22Rv1 (cell line): ENCODE measurements around the gene CDC42BPB.

Experiments
- ZFX ChIP-seq: fragments of 450-650 bp; IDR thresholded peaks from 2 replicates; pipeline ENCODE4 v1.6.1; 2017; ENCODE audit warnings: antibody characterized with exemption, borderline replicate concordance
- TF ChIP-seq, protein P1 (sequence below): fragments of 450-650 bp; IDR thresholded peaks from 2 replicates; pipeline ENCODE4 v1.5.1; 2017; ENCODE audit warnings: mild to moderate bottlenecking

DNA sequence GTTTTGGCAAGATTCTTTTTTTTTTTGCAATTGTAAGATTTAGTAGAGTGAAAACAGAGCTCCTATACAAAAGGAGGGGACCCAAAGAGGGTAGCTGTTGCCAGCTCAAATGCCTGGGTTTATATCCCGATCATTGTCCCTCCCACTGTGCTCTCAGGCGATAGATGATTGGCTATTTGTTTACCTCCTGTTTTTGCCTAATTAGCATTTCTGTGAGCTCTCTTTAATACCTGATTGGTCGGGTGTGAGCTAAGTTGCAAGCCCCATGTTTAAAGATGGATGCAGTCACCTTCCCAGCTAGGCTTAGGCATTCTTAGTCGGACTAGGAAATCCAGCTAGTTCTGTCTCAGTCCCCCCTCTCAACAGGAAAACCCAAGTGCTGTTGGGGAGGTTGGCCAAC, 39.0 kb upstream of the CDC42BPB start:
- TF ChIP-seq, protein P1, sequence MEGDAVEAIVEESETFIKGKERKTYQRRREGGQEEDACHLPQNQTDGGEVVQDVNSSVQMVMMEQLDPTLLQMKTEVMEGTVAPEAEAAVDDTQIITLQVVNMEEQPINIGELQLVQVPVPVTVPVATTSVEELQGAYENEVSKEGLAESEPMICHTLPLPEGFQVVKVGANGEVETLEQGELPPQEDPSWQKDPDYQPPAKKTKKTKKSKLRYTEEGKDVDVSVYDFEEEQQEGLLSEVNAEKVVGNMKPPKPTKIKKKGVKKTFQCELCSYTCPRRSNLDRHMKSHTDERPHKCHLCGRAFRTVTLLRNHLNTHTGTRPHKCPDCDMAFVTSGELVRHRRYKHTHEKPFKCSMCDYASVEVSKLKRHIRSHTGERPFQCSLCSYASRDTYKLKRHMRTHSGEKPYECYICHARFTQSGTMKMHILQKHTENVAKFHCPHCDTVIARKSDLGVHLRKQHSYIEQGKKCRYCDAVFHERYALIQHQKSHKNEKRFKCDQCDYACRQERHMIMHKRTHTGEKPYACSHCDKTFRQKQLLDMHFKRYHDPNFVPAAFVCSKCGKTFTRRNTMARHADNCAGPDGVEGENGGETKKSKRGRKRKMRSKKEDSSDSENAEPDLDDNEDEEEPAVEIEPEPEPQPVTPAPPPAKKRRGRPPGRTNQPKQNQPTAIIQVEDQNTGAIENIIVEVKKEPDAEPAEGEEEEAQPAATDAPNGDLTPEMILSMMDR = no peak
- no peak for TF ChIP-seq ZFX
